NCI-H524 (cell line): ENCODE measurements around the gene NOD2.
A peak's percentile ranks its signal among the peaks of the same experiment; 100 is the strongest.

Experiments
- DNase-seq, 2 experiments: peaks; one replicate each; lab custom pipeline; 2025; lab: John Stamatoyannopoulos, UW

Gene NOD2

DNA sequence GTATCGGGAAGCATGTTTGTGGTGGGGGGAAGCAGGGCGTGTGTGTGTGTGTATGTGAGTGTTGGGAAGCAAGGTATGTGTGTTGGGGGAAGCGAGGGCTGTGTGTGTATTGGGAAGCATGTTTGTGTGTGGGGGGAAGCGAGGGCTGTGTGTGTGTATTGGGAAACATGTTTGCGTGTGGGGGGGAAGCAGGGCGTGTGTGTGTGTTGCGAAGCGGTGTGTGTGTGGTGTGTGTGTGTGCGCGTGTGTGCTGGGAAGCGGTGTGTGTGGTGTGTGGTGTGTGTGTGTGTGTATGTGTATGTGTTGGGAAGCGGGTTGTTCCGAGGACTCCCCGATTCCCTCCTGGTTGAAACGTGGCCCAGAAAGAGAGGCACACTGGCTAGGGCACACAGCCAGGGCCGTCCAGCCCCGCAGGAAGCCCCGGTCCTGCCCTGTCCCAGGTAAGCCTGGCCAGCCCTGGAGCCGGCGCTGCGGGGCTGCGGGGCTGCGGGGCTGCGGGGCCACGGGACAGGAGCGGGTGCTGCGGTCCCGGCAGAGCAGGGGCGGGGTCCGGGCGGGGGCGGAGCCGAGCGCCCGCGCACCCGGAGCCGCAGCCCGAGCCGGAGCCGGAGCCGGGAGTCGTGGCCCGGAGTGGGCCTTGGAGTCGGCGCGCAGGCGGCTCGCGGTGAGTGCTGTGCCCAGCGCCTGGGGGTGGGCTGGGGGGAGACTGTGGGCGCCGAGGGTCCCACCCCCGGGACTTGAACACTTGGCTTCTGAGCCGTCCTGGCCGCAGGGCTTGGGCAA, at the start of gene NOD2:
Gene NOD2 (plus strand): TSS at position 608 of the 783 bp plus-strand sequence. CDS start 5,890 bp downstream, outside the sequence.
- no peak for DNase-seq

- DNase-seq = peak in 1 of 2 experiments; percentile 27
Measured at GRCh38 chr16:50644245-50644644, 49.2 kb upstream of the NOD2 start.

DNA sequence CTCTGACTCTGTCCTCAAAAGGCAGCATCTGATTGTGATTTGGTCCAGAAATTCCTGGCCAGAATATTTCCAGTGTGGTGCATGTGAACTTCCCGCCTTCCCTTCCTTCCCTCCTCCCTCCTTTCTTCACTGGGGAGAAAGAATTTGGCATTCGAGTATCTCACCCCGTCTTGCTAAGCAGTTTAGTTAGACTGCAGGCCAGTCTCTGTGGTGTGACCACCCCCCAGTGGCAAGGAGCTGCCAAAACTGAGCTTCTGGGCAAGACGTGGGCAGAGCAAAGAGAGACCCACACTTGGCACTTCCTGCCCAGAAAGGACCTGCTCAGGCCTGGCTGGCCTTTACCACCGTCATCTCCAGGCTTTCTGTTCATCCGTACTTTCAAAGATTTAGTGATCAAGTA, 48.7 kb upstream of the NOD2 start:
- DNase-seq = peak in 1 of 2 experiments; percentile 56

GRCh38 chr16:50645563-50646220, 47.7 kb upstream of the NOD2 start:
- DNase-seq = peak in 1 of 2 experiments; percentile 28

DNA sequence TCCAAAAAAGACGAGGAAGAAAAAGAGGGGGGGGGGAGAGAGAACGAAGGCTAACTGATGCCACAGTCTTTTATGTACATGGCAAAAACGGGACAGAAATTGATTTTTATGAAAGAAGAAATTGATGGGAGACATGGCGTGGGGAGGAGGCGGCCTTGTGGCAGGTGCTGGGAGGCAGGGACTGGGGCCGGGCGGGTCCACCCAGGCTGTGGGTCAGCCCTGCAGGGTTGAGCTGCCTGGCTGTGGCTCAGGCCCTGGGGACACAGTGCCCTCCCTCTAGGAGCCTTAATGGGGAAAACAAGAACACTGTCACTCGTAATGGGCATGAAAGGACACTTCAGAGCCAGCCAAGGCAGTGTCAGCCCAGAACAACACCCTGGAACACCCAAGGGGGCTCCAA, 47.1 kb upstream of the NOD2 start:
- DNase-seq = no peak

GRCh38 chr16:50651835-50652438, 41.5 kb upstream of the NOD2 start:
- peak in 1 of 2 experiments; percentile 19 for DNase-seq

- peak; percentile 62 to 88 for DNase-seq
Measured at GRCh38 chr16:50652836-50653425, 40.5 kb upstream of the NOD2 start.

DNA sequence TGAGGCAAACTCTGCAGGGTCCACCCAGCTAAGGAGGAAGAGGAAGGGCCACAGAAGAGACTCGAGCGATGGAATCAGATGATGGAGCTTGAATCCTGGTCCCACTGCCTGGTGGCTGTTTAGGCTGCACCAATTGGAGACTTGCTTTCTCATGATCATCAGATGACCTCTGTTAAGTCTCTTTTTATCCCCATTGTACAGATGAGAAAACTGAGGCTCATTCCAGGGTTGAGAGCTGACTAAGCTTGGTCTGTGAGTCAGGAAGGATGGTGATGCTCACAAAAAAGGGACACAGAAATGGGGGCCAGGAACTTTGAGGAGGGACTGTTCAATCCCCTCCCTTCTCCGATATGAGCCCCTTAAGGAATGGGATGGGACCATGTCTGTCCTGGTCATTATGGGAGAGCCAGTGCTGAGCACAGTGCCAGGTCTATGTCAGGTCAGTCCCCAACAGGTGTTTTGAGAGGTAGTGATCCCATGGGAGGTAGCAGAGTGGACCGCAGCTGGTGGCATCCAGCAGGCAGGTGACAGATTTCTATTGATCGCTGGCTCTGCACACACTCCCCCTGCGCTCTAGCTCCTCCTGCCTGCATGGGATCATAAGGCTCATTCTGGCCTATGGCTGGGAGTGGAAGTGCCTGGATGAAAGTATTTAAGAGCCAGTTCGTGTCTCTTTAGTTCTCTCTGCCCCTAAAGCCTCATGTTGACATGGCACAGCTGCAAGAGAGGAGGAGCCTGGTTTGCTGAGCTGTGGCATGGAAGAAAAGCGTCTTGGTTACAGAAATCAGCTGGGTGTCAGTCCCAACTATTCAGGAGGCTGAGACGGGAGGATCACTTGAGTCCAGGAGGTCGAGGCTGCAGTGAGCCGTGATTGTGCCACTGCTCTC, 39.5 kb upstream of the NOD2 start:
- peak; percentile 28 to 83 for DNase-seq

DNA sequence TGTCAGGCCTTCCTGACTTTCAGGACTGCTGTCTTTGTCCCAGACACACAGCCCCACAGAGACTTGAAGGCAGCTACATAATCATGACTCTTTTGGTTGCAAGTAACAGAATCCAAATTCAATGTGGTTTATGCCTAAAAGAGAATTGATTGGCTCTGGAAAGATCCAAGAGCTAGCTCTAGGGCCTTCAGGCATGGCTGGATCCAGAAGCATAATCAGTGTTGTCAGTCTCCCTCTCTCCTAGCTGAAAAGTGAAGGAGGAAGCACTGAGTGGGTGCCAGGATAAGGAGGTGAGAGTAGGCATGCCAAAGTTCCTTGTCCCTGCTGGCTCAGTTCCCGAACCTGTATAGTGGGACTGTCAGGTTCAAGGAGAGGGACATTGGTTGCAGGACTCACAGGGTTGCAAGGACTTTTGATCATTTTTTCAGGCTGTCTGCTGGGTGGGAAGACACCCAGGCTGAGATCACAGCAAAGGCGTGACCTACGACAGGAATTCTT, 37.8 kb upstream of the NOD2 start:
- no peak for DNase-seq

- no peak for DNase-seq
Measured at GRCh38 chr16:50657241-50657640, 36.2 kb upstream of the NOD2 start.

DNA sequence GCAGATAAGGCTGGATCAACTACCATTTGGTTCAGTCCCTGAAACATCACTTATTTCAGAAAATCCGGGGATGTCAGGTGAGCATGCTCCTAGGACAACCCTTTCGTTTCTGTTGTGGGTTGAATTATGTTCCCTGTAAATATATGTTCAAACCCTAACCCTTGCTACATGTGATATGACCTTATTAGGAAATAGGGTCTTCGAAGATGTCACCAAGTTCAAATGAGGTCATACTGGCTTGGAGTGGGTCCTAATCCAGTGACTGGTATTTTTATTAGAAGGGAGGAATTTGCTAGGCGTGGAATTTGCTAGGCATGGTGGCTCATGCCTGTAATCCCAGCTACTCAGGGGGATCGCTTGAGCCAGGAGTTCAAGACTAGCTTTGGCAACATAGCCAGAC, 33.6 kb upstream of the NOD2 start:
- DNase-seq = no peak

- no peak for DNase-seq
Measured at GRCh38 chr16:50662306-50662940, 31.0 kb upstream of the NOD2 start.

GRCh38 chr16:50664270-50664669, 29.1 kb upstream of the NOD2 start:
- no peak for DNase-seq

DNA sequence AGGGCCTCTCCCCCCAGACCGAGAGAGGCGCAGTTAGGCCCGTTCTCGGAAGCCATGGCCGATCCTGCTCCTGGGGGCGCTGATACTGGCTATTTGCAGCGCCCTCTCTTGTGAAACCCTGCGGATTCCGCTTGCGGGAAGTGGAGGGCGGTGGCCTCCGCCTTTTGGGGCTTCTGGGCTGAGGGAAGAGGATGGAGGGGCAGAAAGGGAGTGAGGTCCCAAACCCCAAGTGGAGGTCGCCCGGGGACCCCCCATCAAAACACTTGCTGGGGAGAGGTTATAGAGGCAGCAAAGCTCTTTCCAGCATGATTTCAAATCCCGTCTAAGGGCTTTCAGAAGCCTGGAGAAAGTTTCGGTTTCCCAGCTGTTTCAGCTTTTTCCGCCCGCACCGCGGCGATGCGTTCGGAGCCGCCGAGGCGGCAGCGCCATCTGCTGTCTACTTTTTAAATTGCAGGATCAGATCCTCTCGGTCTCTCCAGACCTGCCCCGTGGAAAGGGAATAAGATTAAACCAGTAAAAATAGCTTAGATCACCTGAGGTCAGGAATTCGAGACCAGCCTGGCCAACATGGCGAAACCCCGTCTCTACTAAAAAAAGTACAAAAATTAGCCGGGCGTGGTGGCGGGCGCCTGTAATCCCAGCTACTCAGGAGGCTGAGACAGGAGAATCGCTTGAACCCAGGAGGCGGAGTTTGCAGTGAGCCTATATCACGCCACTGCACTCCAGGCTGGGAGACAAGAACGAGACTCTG, 28.1 kb upstream of the NOD2 start:
- DNase-seq = peak; percentile 44 to 83

DNA sequence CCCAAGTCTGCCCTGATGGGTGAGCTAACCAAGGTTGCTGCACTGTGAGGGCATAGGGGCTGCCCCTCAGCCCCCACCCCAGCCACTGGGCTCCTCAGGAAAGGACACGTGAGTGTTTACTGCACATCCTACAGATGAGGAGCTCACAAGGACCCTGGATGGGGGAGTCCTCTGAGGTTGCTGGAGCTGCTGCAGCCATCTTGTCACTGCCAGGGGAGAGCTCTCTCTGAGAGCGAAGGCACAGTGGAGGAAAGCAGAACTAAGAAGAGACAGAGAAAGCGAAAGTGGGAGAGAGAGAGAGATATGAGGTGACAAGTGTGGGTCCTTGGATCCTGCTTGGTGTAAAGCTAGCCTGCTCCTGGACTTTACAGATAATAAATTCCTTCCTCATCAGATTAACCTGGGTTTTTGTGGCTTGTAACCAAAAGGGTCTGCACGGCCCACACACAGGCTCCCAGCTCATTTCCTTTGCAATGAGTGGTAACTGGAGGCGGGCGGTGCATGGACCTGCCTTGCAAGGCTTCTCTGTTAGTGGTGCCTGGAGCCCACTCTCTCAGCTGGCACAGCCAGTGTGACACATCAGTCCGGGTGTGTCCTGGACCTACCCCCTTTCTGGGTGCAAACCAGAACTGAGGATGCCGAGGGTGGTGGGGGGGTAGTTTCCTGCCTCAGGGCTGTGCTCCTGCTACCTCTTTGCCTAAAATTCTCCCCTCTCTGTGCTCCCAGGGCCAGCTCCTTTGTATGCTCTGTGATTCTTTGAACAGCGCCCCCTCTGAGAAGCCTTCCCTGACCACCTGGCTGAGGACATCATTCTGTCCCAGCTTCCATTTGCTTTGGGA, 26.5 kb upstream of the NOD2 start:
- no peak for DNase-seq

GRCh38 chr16:50667497-50668367, 25.7 kb upstream of the NOD2 start:
- DNase-seq = no peak

GRCh38 chr16:50668368-50669008, 24.9 kb upstream of the NOD2 start:
- DNase-seq = no peak

- DNase-seq = no peak
Measured at GRCh38 chr16:50669741-50670140, 23.7 kb upstream of the NOD2 start.
